ENCODE results near the gene CEMIP2.

Gene CEMIP2

DNA sequence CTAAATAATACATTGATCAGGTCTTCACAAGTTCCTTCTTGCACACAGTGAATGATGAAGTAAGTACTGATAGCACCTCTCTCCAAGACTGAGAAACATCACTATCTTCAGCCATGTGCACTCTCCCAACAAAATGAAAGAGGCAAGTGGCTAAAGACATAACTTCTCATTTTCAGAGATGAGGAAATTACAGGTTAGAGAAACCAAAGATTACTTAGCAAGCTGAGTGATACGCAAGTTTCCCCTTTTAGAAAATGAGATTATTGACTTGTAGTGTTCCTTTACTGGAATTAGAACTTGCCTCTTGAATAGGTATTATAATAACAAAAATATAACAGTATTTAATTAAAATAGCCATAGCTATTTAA, 21.6 kb downstream of the CEMIP2 start:
- no peak for DNase-seq

DNA sequence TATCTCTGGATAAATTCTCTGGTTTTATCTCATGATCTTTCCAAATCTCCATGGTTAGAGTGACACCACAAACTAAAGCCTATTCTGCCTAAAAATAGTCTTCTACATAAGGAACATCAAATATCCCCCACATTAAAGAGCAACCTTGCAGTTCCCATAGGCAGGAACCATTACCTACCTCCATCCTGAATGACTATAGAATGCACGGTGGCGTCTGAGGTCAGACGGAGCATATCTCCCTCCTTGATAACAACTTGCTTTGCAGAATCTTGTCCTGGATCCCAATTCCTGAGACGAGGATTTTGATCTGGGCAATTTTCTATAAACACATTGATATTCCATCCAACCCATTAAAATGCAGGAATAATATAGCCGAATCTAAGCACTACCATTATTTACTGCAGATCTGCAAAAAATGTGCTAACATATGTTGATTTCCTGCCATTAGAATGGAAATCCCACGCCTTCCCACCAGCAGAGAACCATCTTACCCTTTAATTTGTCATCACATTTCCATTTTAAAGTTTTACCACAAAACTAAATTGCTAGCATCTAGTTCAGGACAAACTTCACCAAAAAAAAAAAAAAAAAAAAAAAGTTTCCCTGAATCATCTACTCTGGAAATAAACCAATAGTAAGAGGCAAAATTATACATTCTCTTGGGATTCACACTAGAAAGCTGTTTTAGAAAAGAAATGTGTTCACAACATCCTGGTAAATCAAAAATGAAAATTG, 22.1 kb downstream of the CEMIP2 start:
- no peak for DNase-seq

DNA sequence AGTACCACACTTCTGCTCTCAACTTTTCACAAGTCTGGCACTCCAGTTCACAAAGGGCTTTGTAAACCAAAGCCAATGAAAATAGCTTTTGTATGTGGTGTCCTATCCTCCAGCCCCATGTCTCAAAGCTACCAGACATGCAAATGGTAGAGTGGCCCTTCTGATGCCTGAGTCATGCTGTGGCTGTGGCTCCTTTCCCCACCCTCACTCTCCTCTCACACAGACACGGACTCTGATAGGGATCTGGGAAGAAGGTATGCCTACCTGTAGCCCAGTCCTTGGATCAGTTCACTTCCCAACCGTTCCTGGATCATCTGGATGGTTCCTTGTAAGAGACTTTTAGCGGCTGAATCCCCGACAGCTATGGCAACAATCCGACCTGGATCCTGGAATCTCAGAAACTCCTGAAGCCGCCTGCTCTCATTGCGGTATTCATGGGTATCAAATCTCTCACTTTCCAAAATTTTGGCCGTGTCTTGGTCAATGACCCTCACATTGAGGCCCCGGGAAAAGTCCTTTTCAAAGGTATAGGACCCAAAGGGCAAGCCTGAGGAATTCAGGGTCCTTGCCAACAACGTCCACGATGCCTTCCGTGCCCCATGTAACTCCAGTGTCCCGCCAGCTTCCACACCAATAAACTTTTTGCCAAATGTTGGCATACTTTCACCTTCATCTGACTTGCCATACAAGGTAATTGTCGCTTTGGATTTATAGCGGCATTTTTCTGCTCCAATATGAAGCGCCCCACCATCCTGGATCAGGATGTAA, 23.4 kb downstream of the CEMIP2 start:
- DNase-seq = no peak

DNA sequence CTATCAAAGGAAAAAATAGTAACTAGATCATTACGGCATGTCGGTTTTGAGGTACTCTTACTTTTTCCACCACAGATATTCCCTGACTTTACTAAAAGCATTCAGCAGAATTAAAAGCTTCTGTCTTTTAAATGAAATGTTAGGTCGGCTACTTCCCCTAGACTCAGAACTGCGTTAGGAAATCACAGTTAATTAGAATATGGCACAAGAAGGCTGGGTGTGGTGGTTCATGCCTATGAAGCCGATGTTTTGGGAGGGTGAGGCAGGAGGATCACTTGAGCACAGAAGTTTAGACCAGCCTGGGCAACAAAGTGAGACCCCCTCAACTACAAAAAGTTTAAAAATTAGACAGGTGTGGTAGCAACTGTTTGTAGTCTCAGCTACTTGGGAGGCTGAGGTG, 24.4 kb downstream of the CEMIP2 start:
- DNase-seq = no peak

DNA sequence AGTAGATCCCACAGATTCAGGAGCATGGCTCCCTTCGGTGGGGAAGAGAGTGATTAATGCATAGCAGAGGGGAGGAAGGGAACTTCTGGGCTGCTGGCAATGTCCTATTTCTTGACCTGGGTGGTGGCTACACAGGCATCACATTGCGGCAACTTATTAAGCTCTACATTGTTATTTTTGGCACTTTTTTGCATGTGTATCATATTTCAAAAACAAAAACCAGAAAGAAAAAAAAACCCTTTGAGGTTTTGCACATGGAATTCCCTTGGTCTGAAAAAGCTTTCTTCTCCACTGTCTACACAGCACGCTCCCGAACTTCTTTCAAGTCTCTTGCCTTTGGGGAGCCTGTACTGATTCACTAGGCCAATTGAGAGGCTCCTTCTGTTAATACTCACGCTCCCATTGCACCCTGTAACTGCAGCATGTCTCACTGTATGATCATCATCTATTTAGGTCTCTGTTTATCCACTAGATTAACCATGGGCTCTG, 25.1 kb downstream of the CEMIP2 start:
- no peak for DNase-seq

DNA sequence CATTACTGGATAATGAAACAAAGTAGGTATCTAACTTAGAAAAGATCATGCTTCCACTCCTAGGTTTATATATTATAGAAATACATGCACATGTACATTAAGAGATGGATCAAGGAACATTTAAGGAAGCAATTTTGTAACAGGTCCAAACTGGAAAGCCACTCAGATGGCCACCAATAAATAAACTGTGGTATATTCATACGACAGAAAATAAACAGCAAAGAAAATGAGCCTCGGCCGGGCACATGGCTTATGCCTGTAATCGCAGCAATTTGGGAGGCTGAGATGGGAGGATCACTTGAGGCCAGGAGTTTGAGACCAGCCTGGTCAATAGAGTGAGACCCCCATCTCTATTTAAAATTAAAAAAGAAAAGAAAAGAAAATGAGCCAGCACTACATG, 25.6 kb downstream of the CEMIP2 start:
- DNase-seq = no peak

DNA sequence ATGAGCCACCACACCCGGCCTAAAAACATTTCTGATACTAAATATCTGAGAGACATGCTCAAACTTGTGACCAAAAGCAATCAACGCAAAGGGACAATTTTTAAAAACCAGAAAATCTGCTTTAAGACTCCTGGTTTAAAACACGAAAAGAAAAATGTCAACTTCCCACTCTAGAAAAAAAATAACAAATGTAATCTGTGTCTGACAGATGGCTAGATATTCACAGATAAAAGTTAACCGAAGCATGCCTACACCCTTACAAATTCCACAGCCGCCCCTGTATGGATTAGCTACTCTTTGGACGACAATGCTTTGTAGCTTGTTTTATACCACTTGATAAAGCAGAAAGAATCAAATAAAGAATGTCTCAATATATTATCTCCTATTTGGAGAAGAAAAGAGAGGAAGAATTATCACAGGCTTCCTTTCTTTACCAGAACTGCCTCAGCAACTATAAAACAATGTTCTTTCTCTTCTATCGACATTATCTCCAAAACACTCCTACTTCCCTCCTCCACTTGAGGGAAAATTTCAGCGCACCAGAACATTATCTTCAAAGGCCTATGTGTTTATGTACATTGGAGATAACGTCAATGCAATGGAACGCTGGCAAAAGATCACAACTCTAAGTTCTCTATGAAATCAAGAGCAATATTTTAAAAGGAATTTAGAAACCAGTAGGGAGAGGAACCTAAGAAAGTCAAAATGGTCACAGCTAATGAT, 26.2 kb downstream of the CEMIP2 start:
- DNase-seq = no peak

DNA sequence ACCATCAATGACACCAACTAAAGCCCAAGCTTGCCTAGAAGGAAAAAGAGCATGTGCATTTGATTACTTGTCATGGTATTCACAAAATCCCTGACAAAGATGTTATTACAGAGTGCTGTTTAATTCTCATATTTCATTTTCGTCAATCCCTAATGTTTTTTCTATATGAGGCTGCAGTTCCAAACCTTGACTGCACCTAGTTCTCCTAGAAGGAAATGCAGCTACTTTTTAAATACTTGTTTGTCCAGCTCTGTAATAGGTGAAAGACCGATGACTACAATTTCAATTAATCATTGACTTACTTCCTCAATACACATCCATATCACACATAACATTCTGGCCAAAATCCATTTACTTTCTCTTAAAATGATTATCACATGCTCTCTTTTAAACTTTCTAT, 28.1 kb downstream of the CEMIP2 start:
- no peak for DNase-seq

DNA sequence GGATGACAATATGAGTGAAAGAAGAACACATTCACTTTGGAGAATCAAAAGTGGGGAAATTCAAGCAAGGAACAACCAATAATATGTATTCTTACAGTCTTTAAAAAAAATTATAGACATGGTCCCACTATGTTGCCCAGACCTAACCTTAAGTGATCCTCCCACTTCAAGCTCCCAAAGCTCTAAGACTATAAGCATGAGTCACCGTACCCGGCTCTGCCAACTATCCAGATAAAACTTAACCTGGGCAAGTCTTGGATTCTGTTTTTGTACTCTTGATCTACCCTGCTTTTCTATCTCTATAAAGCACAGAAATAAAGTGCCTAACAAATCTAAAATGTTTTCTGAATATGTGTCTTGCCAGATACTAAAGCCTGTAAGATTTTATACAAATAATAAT, 30.9 kb downstream of the CEMIP2 start:
- DNase-seq = no peak

DNA sequence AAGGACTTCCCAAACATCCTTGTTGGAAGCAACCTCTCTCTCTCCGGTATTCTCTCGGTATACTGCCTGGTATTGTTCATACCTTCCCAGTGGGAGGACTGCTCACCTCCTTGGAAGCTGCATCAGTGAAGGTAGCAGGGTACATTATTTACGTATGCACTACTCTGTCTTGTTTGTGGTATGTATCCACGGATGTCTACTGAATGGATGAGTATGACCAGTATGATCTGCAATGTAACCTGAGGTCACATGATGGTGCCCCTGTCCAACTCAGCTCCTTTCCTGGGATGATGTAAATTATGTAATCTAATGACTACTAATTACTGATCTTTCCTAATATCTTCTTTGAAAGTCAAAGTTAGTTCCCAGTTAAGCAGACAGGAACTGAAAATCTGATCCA, 32.1 kb downstream of the CEMIP2 start:
- no peak for DNase-seq

DNA sequence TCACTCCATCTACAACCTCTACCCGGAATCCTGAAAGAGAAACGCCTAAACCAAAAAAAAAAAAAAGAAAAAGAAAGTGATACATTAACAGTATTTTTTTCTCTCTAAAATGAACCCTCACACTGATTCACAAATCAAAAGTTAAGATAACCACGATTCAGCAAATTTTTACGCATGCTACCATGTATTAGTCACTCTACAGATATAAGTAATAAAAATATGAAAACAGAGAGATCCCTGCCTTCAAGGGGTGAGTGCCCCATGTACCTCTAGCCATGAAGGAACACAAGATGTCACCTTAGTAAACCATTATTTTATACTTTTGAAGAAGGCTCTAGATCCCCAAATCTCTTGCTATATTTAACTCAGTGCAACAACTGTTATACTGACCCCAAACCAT, 33.4 kb downstream of the CEMIP2 start:
- no peak for DNase-seq

DNA sequence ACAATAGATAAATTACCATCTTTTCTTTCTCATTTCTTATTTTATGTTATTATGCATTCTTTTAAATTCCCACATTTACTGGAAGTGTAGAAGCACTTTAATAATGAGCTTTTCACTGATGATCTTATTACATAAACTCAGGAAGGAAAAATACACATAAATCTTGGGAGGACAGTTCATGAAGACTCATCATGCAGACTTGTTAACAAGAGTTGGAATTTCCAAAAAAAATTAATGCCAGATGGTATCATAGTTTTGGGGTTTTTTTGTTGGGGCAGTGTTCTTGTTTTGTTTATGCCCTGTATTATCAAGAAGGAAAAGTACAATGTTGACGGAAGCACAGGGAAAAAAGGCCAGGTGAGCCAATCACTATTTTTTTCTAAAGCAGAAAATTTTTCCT, 35.1 kb downstream of the CEMIP2 start:
- DNase-seq = no peak

DNA sequence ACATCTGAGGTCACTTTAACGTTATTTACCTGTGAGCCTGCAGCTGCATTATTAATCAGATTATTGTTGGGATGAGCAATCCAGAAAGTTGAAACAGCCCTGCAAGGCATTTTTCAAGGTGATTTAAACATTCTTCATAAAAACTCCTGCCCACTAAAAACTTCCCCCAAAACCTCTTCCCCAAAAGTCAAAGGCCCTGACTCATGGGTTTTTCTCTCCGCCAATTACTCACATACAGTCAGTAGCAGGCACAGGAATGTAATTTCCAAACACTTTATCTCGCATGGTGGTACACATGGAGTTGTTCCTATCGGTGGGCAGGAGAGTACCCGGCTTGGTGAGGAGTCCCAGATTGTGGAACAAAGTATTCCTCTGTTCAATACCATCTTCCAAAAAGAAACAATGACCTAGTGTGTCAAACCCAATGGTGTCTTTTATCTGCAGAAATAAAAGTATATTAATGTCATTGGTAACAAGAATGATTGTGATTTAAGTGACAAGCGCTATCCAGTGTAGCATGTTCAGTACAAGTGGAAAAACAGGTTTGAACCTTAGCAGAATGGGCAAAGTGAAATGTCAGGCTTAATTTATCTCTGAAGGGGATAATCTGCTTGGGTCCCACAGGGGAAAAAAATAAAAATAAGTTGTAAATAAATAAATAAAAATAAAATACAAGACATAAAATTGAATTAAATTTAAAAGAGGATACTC, 38.3 kb downstream of the CEMIP2 start:
- DNase-seq = no peak

DNA sequence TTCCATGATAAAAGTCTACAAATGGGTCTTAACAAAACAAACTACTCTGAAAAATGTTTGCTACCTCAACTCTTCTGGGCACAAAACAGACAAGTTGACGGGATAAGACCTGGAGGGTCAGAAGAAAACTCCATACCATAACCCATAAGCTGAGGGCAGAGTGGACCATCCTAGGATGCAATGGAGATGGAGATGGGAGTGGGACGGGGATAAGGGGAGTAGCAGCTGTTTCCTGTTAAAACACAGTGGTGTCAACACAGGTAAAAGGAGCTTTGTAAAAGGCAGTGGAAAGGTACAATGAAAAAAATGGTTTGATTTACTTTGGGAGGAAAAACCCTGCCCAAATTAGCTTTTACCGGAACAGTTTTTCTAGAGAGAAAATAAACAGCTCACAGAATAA, 41.6 kb downstream of the CEMIP2 start:
- DNase-seq = no peak

DNA sequence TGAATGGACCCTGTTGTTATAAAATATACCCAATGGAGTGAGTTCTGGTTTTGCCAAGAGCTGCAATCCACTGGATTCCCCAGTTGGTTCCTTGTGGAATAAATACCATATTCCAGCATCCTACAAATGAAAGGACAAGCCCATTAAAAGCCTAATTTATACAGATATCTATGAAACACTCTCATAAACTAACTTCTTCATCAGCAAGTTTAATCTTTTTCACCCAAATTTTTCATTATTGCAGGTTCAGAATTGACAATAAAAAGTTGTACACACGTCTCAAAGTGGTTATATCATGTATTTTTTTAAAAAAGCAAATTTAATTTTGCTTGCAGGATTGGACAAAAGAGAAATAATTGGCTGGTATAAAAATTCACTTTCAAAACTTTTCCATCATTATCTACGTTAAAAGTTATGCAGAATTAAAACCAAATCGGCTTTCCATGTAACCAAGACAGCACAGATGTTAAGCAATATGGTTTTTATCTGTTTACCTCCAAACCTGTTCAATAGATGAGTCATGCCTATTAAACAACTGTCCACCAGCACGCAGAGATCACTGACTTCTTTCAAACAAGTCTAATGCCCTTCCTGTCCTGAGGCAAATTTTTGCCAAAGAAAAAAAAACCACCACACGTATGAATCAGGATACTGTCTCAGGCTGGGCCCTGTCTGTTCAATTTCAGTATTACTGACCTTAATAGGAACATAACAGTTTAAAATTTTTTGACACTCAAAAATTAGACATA, 42.5 kb downstream of the CEMIP2 start:
- peak; percentile 59 for DNase-seq

DNA sequence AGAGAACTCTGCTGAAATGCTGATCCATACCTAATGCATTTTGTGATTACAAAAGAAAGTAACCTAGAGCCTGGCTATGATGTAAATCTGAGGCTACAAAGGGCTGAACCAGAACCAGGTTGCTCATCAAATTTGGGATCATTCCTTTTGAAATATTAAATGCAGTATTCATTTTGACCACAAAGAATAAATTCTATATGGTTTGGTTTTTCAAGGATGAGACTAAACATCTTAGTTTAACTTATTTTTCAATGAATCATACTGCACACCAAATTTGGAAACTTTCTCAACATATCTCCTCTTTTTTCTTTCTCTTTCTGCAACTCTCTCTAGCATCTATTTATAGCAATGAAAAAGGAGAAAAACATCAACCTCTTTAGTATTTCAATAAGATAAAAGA, 46.5 kb downstream of the CEMIP2 start:
- DNase-seq = no peak

DNA sequence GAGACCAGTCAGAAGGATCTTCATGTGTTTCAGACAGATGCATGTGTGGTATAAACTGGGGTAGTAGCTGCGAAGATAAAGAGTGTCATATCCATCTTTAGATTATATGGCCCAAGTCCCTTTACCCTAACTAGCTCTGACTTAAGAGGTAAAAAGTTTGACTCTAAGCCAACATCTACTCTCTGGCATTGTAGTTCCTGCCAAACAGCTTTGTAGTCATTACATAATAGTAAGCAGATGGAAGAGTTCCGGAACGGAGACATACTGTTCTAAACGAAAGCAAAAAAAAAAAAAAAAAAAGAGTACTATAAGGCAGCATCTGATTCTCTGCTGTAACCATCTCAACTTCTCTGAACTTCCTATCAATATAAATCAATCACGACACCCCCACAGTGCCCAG, 48.8 kb downstream of the CEMIP2 start:
- no peak for DNase-seq

DNA sequence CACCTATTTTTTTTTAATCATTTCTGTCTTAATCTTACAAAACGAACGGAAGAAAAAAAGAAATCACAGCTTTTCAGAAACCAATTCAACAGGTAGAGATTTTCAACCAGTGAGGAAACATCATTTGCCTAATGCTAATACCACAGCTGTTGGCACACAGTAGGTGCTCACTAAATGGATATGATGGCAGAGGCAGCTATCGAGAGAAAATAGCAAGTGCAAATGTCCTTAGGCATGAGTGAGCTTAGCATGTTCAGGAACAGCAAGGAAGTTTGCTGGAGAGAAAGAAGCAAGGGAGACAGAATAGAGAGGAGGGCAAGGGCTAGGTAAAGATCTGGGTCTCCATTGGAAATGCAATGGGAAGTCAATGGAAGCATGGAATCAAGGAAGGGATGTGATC, 49.2 kb downstream of the CEMIP2 start:
- no peak for DNase-seq

DNA sequence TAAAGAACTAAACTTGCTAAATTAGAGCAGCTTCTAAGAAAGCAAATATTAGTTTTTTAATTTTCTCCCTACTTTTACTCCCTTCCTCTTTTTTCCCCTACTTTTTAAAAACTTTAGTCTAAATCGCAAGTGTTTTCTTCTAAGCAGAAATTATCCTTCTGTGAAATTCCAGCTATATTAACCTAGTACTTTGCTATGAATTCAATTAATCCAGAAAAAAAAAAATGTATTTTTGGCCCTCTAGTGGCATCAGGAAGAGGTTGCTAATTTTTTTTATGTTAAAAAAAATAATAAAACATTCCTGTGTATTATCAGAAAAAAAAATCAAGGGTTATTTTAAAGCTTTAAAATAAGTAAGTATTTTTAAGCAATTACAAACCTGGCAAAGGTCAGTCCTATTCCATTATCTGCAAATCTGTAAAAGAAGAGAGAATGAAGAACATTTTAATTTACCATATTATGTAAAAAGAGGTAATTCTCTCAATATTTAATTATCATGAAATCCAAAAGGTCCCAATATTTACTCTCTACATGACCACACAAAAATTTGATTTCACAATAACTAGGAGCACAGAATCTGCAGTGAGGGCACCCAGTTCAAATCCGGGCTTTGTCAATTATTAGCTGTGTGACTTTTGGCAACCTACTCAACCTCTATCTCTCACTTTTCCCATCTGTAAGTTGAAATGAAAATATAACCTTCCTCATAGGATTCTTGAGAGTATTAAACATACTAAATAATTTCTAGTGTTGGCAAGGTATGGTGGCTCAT, 52.0 kb downstream of the CEMIP2 start:
- no peak for DNase-seq

DNA sequence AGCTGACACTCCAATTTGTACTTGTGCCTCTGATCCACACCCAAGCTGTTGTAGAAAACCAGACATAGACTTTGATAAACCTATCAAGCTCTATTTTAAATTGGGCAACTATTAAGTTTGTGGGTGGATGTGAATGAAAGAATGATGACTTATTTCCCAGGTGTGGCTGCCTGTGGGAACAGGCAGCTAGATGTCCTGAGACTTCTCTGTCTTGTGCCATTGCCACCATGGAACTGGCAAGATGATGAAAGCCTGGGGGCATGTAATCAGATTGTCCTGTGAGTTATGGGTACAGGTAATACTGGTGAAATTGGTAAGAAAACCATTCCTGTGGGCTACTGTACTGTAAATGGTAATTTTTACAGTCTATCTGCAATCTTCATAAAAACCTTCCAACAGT, 57.5 kb downstream of the CEMIP2 start:
- no peak for DNase-seq

DNA sequence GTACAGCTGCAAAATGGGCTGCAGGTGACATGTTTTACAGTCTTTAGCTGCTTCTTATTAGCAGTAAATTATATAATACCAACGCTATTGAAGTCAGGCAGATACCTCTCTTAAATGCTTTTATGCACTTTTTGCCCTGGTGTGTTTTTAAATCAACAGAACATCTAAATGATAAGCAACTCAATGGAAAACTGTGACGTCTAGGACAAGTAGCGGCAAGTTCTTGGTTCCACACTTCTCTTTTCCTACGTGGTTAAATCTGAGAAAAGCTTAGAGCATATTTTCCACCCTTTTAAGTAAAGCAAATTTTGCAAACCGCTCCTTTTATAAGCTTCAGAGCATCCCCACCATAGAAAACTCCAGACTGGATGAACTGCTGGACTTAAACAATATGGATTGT, 58.1 kb downstream of the CEMIP2 start:
- no peak for DNase-seq

DNA sequence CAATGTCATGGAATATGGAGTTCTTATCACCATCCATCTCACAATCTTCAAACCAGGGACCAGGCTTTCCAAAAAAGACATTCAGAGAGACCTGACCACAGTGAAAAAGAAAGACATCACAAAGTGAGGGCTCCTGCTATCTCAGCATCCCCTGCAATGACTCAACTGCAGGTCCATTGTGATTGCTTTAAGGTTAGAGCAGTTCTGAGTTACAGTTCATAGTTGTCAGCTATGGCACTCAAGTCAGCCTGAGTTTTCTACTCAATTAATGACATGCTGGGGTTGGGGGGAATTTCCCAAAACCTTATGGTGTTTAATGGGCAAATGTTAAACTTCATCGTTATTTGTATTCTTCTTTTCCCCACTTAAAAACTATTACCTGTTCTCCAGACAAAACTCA, 58.9 kb downstream of the CEMIP2 start:
- no peak for DNase-seq
